SW 1271 (cell line): ENCODE measurements around the gene IRF9.

Experiments
- DNase-seq, 2 experiments: peaks; one replicate each; lab custom pipeline; 2025; lab: John Stamatoyannopoulos, UW

The IRF9 gene

DNA sequence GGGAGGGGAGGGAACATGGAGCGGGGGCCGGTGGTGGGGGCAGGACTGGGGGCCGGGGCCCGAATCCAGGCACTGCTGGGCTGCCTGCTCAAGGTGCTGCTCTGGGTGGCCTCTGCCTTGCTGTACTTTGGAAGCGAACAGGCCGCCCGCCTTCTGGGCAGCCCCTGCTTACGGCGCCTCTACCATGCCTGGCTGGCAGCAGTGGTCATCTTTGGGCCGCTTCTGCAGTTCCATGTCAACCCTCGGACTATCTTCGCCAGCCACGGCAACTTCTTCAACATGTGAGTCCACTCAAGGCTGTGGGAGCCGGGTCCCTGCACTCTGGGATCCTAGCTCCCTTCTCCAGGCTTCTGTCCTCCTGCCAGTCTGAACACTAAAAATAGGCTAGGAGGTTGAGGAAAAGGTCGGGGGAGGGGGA is 29.5 kb upstream of the IRF9 start:
- no peak for DNase-seq

DNA sequence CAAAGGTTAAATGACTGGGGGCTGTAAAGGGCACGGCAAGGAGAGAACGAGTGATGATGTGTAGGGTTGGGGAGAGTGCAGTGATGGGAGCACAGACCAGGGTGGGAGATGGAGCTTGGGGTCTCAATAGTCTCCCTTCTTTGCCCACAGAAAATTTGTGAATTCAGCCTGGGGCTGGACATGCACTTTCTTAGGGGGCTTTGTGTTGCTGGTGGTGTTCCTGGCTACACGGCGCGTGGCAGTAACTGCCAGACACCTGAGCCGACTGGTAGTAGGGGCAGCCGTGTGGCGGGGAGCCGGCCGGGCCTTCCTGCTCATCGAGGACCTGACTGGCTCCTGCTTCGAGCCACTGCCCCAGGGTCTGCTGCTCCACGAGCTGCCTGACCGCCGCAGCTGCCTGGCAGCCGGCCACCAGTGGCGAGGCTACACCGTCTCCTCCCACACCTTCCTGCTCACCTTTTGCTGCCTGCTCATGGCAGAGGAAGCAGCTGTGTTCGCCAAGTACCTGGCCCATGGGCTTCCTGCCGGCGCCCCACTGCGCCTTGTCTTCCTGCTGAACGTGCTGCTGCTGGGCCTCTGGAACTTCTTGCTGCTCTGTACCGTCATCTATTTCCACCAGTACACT is 28.9 kb upstream of the IRF9 start:
- DNase-seq, result no peak

DNA sequence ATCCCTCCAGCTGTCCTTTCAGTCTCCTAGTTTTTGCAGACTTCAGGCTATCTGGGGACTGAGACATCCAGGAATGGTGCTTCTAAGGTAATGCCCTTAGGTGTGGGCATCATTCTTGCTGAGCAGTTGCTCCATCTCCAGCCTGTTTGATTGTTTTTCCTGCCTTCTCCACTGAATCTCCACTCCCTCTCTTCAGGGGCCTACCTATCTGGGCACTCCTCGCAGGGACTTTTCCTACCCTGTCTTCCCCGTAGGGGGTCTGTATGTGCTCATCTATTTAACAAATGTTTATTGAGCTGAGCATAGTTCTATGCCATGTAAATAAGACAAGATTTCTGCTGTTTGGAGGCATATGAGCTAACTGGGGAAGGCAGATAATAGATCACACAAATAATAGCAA is 28.1 kb upstream of the IRF9 start:
- no peak for DNase-seq

DNA sequence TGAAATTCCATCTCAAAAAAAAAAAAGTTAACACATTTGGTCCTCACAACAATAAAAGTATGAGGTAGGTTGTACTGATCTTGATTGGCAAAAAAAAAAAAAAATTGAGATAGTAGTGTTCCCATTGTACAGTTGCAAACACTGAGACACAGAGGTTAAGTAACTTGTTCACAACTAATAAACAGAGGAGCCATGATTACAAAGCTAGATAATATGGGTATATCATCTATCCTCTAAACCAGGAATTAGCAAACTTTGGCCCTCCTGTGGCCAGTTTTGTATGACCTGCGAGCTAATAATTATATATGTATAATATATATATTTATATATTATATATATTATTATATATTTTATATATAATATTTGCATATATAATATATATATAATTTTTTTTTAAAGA is 27.3 kb upstream of the IRF9 start:
- DNase-seq, result no peak

DNA sequence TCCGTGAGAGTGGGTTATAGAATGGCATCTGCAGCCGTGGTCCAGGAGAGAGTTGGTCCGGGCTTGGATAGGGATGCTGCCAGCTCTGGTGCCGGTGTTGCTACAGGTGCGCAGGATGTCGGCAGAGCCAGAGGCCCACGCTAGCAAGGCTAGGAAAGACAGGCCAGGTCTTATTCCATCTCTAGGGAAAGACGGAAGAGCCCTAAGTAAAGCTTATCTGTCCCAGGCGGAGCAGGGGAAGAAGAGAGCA is 25.6 kb upstream of the IRF9 start:
- no peak for DNase-seq

DNA sequence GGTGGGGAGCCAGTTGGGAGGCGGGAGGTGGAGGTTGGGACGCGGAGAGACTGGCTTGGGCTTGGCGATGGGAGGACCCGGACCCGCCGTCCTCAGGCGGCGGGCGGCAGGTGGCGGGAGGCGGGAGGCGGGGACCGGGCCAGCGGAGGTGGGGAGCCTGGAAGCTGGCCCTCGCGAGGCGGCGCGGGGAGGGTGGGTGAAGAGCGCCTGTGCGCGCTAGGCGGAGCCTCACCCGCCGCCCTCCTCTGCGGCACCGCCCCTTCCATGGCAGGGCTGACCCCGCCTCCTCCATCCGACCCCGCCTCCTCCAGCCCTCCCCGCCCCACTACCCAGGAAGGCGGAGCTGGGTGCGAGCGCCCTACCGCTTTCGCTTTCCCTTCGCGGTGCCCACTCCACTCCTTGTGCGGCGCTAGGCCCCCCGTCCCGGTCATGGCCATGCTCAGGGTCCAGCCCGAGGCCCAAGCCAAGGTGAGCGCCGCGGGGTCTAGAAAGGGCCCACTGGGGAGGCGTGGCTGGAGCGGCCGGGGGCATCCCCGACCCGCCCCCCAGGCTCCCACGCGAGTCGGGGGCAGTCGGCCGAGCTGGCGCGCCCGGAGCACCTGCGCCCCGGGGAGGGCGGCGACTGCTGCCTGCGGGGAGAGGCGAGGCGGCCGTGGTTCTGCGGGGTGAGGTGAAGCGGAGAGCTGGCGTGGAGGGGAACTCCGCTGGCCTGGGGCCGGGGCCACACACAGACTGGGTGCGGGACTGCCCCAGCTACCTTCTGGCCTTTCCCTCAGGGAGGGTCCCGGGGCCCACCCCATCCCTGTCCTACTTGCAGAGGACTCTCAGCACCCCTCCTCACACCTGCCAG is 25.0 kb upstream of the IRF9 start, which contains the start of gene PSME1:
TSS of gene PSME1 (plus strand) at position 361 of the 850 bp plus-strand sequence. CDS start at position 430, 69 bp downstream.
- peak; percentile 53 to 86 for DNase-seq

DNA sequence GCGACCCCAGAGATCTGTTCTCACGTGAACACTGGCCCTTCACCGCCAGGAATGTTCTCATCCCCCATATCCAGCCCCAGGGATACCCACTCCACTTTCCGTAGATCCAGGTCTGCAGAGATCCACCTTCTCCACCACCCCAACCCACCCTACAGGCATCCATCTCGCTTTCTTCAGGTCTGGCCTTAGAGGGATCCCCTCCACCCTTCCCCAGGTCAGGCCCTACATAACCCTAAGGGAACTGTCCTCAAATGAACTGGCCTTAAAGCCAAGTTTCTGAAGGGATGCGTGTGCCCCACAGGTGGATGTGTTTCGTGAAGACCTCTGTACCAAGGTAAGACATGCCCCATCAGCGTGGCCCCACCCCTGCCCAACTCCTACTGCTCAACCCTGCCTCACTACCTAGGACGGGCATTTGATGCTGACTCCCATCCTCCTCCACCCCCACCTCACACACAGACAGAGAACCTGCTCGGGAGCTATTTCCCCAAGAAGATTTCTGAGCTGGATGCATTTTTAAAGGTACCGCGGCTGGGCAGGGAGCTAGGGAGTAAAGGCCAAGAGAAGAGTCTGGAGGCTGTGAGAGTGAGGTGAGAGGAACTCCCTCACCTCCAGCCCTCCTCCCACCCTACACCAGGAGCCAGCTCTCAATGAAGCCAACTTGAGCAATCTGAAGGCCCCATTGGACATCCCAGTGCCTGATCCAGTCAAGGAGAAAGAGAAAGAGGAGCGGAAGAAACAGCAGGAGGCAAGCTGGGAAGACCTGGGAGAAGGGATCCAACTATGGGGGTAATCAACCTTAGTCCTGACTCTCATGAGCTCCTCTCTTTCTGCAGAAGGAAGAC is 24.2 kb upstream of the IRF9 start:
- DNase-seq, result no peak

DNA sequence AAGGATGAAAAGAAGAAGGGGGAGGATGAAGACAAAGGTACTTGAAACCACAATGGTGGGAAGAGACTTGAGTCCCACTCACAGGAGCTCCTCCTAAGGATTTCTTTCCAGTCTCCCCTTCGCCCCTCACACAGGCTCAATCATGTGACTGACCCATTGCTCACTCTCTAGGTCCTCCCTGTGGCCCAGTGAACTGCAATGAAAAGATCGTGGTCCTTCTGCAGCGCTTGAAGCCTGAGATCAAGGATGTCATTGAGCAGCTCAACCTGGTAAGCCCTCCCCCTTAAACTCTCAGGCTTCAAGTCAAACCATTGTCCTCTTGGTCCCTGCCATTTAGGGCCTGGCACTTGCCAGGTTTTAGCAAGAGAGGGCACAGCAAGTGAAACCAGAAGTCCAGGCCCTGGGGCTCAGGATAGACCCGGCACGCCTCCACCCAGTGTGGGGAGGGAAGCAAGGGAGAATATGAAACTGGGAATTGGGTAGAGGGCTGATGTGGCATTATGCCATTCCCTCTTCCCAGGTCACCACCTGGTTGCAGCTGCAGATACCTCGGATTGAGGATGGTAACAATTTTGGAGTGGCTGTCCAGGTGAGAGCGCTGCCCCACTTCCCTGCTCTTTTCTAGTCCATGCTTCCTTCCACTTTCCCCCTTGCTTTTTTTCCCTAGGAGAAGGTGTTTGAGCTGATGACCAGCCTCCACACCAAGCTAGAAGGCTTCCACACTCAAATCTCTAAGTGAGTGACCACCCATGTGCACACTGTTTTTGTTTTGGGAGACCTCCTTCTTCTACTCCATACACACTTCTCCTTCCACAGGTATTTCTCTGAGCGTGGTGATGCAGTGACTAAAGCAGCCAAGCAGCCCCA is 23.3 kb upstream of the IRF9 start:
- DNase-seq, result no peak

DNA sequence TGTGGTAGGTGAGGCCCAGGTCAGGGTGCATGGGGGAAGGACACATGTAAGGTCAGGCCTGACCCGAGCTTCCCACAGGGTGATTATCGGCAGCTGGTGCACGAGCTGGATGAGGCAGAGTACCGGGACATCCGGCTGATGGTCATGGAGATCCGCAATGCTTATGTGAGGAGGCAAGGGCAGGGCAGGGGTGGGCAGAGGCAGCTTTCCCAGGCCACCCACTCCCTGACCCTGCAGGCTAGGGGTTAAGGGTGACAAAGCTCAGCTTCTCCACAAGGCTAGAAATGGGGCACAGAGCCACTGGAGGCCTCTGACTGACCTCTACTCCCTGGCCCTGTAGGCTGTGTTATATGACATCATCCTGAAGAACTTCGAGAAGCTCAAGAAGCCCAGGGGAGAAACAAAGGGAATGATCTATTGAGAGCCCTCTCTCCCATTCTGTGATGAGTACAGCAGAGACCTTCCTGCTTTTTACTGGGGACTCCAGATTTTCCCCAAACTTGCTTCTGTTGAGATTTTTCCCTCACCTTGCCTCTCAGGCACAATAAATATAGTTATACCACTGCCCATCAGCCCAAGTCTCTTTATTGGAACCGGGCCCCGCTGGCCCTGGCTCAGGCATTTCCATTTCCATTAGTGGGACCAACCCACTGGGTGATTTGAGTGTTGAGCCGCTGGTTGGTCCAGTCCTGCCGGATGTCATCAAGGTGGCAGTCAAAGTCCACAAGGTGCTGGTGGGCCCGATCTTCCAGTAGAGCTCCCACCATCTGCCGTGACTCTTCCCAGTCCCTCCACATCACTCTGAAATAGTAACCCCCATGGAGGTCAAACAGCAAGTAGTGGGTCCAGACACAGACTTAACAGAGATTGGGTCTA is 22.4 kb upstream of the IRF9 start:
- DNase-seq, result no peak

DNA sequence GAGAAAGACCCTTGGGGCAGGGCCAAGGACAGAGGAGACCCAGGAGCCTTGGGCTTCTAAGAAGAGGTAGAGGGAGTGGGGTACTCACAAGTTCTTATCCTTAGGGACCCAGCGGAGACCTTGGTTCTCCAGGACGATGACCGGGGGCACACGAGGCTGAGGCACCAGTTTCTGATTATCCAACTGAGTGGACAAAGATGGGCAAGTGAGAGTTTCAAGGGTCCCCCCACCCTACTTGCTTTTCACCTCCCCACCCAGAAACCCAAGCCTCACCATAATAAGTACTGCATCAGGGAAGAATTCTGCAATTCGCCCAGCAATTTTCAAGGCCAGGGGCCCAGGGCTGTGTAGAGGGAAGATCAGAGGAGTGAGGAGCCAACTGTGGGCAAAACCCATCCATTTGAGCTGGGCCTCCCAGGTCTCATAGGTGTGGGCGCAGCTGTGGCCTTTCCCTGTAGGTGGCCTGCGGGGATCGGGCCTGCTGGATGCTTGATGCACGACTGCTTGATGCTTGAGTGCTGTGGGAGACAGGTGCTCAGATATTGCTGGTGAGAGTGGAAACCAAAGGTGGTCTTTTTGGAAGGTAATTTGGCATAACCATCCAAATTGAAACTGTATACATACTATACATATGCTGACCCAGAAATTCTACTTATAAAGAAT is 21.7 kb upstream of the IRF9 start:
- no peak for DNase-seq

DNA sequence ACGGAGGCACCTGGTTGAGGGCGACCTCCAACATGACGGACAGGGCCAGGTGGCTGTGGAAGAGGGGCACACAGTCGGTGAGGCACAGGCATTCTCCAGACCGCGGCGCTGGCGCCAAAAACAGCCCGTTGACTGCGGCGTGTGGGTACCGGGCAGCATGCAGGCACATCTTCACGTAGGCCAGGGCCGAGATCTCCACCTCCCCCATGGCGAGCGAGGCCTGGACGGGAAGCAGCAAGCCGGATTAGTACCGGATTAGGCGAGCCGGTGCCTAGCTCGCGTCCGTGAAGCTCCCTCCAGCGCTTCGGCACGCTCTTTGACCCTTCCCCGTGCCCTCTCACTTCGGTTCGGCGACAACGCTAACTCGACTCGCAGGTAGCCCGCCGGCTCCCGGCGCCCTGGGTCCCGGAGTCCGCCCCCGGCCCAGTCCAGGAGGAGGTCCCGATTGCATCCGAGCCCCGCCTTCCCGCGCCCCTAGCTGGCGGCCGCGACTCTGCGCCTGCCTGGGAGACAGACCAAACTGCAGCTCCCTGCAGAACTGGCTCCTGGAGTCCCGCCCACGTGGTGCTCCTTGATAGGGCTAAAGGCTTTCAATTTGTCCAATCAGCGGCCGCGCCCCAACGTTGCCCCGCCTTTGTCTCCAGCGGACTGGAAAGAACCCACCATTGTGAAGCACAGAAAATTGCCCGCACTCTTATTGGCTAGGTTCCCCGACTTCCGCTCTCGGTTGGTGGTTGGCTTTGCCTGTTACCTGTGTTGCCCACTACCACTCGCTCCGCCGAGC is 19.8 kb upstream of the IRF9 start, which contains the start of gene EMC9:
TSS of gene EMC9 (minus strand) at position 495 of the 784 bp plus-strand sequence. CDS start at position 208, 287 bp downstream.
- peak; percentile 98 for DNase-seq

DNA sequence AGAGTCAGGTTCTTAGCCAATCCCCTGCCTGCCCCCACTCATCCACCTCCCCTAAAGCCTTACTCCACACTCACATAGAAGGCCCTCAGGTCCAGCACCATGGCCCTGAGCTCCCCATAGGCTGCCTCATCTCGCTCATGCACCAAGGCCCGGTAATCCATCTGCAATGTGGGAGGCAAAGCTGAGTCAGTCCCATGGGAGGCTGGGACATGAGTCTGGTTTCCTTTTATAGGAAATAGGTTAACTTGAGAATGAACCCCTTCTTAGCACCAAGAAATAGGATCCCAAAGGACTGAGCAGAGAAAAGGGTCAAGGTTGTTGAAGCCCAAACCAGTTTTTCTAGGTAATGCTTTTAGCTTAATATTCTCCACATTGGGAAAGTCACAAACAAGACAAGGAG is 17.6 kb upstream of the IRF9 start:
- no peak for DNase-seq

DNA sequence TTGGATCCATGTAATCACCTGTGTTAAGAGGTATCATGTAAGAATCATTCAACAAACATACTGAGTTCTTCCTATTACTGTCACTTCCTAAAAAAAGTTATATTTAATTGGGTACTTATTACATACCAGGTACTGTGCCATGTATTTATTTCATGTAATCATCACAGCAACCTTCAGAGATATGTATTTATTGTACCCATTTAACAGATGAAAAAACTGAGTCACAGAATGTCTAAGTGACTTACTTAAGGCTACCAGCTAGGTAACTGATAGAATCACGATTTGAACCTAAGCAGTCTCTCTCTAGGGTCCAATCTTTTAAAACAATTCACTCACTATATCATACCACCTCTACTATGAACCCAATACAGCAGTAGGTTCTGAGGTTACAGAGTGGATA is 16.6 kb upstream of the IRF9 start:
- no peak for DNase-seq

DNA sequence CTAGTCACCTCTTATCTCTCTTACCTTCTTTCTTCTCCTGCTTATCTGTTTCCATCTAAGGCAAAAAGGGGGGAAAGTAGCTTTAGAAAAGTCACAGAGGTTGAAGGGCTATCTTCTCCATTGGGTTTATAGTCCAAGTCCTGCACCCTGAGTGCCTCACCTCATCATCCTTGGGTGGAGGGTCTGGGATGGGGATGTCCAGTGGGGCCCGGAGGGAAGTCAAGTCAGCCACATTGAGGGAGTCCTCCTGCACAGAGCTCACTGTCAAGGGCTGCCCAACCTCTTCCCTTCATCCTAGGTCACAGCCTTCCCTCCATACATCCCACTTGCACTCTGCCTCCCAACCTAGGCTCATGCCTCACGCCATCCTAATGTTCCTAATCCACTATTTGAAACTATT is 15.8 kb upstream of the IRF9 start:
- no peak for DNase-seq

DNA sequence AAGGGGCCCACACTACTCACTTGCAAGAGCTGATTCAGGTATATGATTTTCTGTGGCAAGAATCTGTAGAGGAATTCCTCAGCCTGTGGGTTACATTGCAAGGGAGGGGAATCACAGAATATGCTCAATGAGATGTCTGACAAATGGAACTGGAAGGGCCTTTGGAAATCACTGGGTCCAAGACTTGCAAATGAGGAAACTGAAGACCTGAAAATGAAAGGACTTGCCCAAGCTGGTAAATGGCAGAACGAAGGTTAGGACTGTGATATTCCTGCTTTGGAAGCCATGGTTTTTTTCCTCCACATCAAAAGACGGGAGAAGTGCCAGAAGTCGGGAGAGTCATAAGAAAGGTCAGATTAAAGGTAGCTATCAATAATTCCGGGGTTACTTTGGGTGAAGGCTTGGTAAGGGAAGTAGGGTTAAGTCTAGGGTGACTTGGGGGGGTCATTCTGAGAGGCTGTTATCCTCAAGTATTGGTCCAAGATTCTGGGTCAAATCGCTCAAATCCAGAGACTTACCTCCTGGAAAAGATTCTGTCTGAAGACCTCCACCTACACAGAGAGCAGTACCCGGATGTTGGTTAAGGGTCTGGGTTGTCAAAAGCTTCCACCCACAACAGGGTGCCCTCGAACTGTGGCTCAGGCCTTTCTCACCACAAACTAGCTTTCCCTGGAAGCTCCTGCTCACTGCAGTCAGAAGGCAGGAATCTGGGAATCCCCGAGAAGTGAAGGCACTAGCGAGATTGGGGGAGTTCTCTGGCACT is 15.2 kb upstream of the IRF9 start:
- DNase-seq, result no peak

DNA sequence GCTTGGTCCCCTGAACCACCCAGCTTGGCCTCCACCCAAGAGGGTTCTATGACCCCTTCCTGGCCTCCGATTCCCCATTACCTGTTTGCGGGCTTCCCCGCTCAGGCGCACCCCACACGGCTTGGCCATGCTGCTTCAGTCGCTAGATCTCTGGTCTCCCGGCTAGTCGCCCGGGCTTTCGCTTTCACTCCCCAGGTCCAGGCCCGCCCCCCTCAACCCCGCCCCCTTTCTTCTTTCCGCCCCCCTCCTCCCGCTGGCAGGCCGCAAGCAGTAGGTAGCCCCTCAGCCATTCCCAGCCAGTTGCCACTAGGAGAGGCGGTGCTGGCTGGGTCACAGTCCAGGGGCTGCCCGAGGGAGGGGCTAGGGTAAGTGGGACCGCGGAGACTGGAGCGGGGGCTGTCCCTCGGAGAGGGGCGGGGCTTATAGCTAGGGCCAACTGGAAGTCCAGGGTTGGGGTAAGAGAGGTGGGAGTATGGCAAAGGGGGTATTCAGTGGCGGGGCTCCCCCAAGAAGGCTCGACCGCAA is 14.6 kb upstream of the IRF9 start, which contains the start of gene PSME2:
TSS of gene PSME2 (minus strand) at position 158 of the 525 bp plus-strand sequence. CDS start at position 129, 29 bp downstream.
- peak; percentile 93 to 97 for DNase-seq

DNA sequence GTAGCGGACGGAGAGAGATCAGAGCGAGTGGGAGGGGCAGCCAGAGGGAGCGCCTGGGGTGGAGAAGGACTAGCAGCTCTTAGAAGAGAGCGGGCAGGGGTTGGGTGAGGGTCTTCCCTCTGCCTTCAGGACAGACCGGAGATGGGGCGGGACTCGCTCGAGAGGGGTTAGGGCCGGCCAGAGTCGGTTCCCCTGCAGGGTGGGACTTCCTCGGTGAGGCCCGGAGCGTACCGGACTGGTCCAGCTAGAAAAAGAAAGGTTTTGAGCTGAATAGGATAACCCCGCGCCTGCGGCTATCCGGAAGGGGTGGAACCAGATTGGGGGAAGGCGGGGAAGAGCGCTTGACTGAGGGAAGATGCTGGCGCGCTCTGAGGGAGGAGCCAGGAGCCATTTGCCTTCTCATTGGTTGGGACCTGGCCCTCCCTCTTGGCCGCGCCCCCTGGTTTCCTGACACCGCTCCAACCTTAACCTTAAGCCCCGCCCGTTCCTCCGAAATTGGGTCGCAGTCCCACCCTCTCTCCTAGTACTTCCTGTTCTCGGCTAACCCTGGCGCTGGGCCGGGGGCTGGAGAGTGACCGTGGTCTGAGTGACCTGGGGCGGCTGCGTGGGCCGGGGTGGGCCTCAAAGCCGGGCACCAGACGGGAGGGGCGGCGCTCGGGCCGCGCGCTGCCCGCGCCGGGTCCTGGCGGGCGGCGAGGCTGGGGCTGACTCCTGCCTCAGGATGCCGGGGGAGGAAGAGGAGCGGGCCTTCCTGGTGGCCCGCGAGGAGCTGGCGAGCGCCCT is 13.9 kb upstream of the IRF9 start, which contains the start of gene RNF31:
TSS of gene RNF31 (plus strand) at position 521 of the 783 bp plus-strand sequence. CDS start at position 722, 201 bp downstream.
- peak; percentile 90 to 97 for DNase-seq
